Gastrocnemius medialis (tissue), 4 donors: ENCODE data around the gene DCST1. TPM values are rescaled to one million over a fixed set of nuclear protein-coding genes. Genes with fewer than 3 reads are reported as not detected.

ENCODE experiments used
- ATAC-seq, 2 donors: fragments of 150-250 bp; one replicate each; pipeline ENCODE4 v1.9.1; 2016
- DNase-seq, 2 donors: peaks; one replicate each; pipeline ENCODE4 v3.0.0-alpha.2; 2019
- H3K27ac ChIP-seq, 4 donors: fragments of 200-600 bp; sonication (generic); 1 replicate in 1 of 4; 2 replicates in 3 of 4; pipeline ENCODE4 v1.5.1; 2016 to 2018; ENCODE audit warnings: mild to moderate bottlenecking in 2 of 4, moderate library complexity in 1 of 4
- H3K27me3 ChIP-seq, 3 donors: fragments of 200-600 bp; sonication (generic) in 2 of 3; 1 replicate in 1 of 3; 2 replicates in 2 of 3; pipeline versions ENCODE4 v1.5.1 to v1.6.0; 2016 to 2019; ENCODE audit warnings: mild to moderate bottlenecking in 1 of 3, moderate library complexity in 1 of 3
- H3K36me3 ChIP-seq, 2 donors: fragments of 200-600 bp; sonication (generic) in 1 of 2; one replicate each; pipeline ENCODE4 v1.5.1; 2017 to 2018
- H3K4me1 ChIP-seq, 2 donors: fragments of 200-600 bp; sonication (generic) in 1 of 2; one replicate each; pipeline ENCODE4 v1.5.1; 2016 to 2017; ENCODE audit warnings: mild to moderate bottlenecking in 2 of 2
- H3K4me3 ChIP-seq, 4 donors: fragments of 200-600 bp; sonication (generic) in 3 of 4; 1 replicate in 1 of 4; 2 replicates in 3 of 4; pipeline ENCODE4 v1.5.1; 2016 to 2019; ENCODE audit warnings: mild to moderate bottlenecking in 2 of 4
- H3K9me3 ChIP-seq, 3 donors: fragments of 200-600 bp; sonication (generic) in 2 of 3; 1 replicate in 1 of 3; 2 replicates in 2 of 3; pipeline ENCODE4 v1.5.1; 2016 to 2019
- POLR2A ChIP-seq, 2 donors: fragments of 450-650 bp; IDR thresholded peaks; one replicate each; pipeline ENCODE4 v1.6.1; 2017; ENCODE audit warnings: antibody characterized with exemption in 2 of 2, mild to moderate bottlenecking in 2 of 2, moderate library complexity in 2 of 2
- in situ Hi-C, 4 donors: fragments of 200-750 bp; cut with MboI; loops; one replicate each; pipeline versions ENCODE4 v1.15.0 to v1.8.0; 2017; ENCODE audit warnings: low sequenced_read_pairs in 4 of 4
- intact Hi-C: fragments of 100-400 bp; cut with DNase I; formaldehyde crosslinking; loops from one replicate; pipeline ENCODE4 v1.15.1; 2023; ENCODE audit warnings: low total_unique reads
- total RNA-seq, 4 donors: library from RNA; depleted of rRNA; stranded (reverse); fragments of >200 nt; gene quantifications; one replicate each; pipeline versions ENCODE4 v1.1.0 to v1.2.3, GENCODE V29; 2016
- TF ChIP-seq, protein P1 (sequence below), 5 experiments: fragments of 450-650 bp in 3 of 5; fragments of 200-600 bp in 2 of 5; sonication (generic) in 2 of 5; IDR thresholded peaks in 4 of 5; conservative IDR thresholded peaks in 1 of 5; 1 replicate in 4 of 5; 2 replicates in 1 of 5; pipeline ENCODE4 v1.5.1; 2016 to 2019; ENCODE audit warnings: antibody characterized with exemption in 5 of 5, mild to moderate bottlenecking in 3 of 5, moderate library complexity in 3 of 5

Gene DCST1
- total RNA-seq, 4 donors from 2014 or later, result 0.13 to 0.35 TPM; not detected in 2

DNA sequence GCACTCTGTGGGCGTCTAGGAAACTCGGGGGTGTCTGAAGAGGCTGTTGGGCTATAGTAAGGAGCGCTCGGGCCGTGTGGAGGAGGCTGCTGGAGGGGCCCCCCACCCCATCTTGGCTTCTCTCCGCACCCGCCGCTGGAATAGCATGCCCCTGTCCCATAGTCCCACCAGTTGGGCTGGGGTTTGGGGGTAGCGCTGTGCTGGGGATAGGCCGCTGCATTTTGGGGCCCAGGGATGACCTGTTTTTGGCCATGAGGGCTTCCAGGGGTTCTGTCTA, 45.5 kb downstream of the DCST1 start:
- TF ChIP-seq POLR2A (IDR thresholded peaks at IDR 0.05), result no peak
- TF ChIP-seq, protein P1, sequence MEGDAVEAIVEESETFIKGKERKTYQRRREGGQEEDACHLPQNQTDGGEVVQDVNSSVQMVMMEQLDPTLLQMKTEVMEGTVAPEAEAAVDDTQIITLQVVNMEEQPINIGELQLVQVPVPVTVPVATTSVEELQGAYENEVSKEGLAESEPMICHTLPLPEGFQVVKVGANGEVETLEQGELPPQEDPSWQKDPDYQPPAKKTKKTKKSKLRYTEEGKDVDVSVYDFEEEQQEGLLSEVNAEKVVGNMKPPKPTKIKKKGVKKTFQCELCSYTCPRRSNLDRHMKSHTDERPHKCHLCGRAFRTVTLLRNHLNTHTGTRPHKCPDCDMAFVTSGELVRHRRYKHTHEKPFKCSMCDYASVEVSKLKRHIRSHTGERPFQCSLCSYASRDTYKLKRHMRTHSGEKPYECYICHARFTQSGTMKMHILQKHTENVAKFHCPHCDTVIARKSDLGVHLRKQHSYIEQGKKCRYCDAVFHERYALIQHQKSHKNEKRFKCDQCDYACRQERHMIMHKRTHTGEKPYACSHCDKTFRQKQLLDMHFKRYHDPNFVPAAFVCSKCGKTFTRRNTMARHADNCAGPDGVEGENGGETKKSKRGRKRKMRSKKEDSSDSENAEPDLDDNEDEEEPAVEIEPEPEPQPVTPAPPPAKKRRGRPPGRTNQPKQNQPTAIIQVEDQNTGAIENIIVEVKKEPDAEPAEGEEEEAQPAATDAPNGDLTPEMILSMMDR (IDR thresholded peaks at IDR 0.05 in 4 of 5, conservative IDR thresholded peaks at IDR 0.05 in 1 of 5), result no peak
- ATAC-seq (no peak), DNase-seq (no peak)
- in situ Hi-C loops (no loop called here), intact Hi-C loops (no loop called here)
- Histone ChIP-seq H3K27ac (no peak overlapping the region), H3K36me3 (no peaks in the 10 kb centered on the region), H3K9me3 (no peaks in the 10 kb centered on the region), H3K27me3 (peaks cover 51 to 53% (median 52%) of the 10 kb centered on the region in 3 donors), H3K4me1 (peaks cover 38 to 41% of the 10 kb centered on the region in 2 donors), H3K4me3 (peak overlapping the region; percentile 31 to 68 (median 55))

- DNase-seq (no peak), ATAC-seq (no peak)
- H3K9me3 ChIP-seq, result no peaks in the 10 kb centered on the region
- intact Hi-C loops (no loop called here), in situ Hi-C loops (no loop called here)
- H3K36me3 ChIP-seq, result no peaks in the 10 kb centered on the region
- TF ChIP-seq POLR2A (IDR thresholded peaks at IDR 0.05), result no peak
- TF ChIP-seq, protein P1 (IDR thresholded peaks at IDR 0.05 in 4 of 5, conservative IDR thresholded peaks at IDR 0.05 in 1 of 5), result no peak
- peaks cover 51 to 56% (median 54%) of the 10 kb centered on the region in 3 donors for H3K27me3 ChIP-seq
- H3K4me1 ChIP-seq, result peaks cover 42 to 46% of the 10 kb centered on the region in 2 donors
- H3K4me3 ChIP-seq, result peak overlapping the region in 3 of 4 donors; percentile 34 to 68 (median 46)
- H3K27ac ChIP-seq, result no peak overlapping the region
Measured at GRCh38 chr1:155079487-155080311, 46.1 kb downstream of the DCST1 start.

DNA sequence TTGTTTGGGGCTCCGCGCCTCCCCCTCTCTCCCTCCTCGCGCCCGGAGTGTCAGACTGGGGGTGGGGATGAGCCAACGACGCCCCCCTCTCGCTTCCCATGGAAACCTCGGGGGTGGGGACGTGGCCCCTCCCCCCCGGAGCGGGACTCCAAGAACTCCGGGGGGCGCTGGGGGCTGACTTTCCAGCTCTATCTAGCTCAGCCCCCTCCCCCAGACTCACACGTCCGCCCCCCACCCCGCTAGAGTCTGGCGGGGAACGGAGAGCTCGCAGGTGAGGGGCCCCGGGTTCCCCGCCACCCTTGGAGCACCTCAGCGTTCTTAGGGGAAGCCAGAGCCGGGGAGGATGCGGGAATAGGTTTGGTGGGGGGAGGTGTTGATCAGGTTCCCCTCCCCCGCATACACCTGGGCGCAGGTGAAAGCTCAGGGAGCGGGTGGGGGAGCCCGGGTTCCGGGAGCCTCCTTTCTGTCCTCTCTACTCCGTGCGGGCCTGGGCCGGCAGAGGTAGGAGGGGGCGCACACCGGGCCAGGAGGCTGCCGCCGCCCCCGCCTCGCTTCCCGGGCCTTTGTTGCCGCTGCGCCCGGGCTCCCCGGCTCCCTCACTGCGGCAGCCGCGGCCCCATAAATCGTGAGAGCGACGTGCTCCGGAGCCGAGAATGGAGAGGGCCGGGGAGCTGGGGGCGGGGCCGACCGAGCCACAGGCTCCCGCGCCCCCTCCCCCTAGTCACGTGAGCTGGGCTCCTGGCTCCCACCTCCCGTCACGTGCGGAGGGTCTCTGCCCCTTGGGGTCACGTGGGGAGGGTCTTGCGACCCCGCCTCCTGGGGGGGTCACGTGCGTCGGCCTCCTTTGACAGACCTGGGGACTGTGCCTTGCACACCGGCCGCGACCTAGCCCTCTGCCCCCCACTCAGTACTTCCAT, 46.9 kb downstream of the DCST1 start:
- H3K4me1 ChIP-seq, result peaks cover 44 to 48% of the 10 kb centered on the region in 2 donors
- ATAC-seq, result no peak
- DNase-seq, result no peak
- H3K27ac ChIP-seq, result no peak overlapping the region
- H3K36me3 ChIP-seq, result no peaks in the 10 kb centered on the region
- H3K4me3 ChIP-seq, result peak overlapping the region in 3 of 4 donors; percentile 34 to 68 (median 46)
- in situ Hi-C loops (no loop called here), intact Hi-C loops (no loop called here)
- no peaks in the 10 kb centered on the region for H3K9me3 ChIP-seq
- no peak for TF ChIP-seq POLR2A (IDR thresholded peaks at IDR 0.05)
- TF ChIP-seq, protein P1 (IDR thresholded peaks at IDR 0.05 in 4 of 5, conservative IDR thresholded peaks at IDR 0.05 in 1 of 5), result no peak
- H3K27me3 ChIP-seq, result peaks cover 51 to 56% (median 54%) of the 10 kb centered on the region in 3 donors

GRCh38 chr1:155081472-155082300, 48.1 kb downstream of the DCST1 start:
- intact Hi-C loops, result no loop called here
- Histone ChIP-seq H3K27me3 (peaks cover 51 to 56% (median 54%) of the 10 kb centered on the region in 3 donors), H3K9me3 (no peaks in the 10 kb centered on the region), H3K4me3 (peak overlapping the region in 3 of 4 donors; percentile 14 to 68 (median 14)), H3K36me3 (no peaks in the 10 kb centered on the region), H3K4me1 (peaks cover 46 to 54% of the 10 kb centered on the region in 2 donors), H3K27ac (no peak overlapping the region)
- DNase-seq (no peak), ATAC-seq (no peak)
- in situ Hi-C loops, result no loop called here
- TF ChIP-seq, protein P1 (IDR thresholded peaks at IDR 0.05 in 4 of 5, conservative IDR thresholded peaks at IDR 0.05 in 1 of 5), result no peak
- TF ChIP-seq POLR2A (IDR thresholded peaks at IDR 0.05), result no peak
